GM19397 (cell line): Measurements from ENCODE around the gene STX1B.
"Not testable (repeated sequence)": the region's sequence is repeated elsewhere in the genome, so short reads cannot be mapped to it uniquely, and the experiment has no call there.

Experiments used
- ATAC-seq: cut with Tn5 transposase; IDR thresholded peaks from one replicate; pipeline ENCODE4 v1.9.1; 2021; ENCODE audit warnings: mild to moderate bottlenecking, moderate library complexity; ENCODE audit not compliant: unreplicated experiment

Gene STX1B

GRCh38 chr16:30953511-30954124, 56.8 kb downstream of the STX1B start:
- no peak for ATAC-seq

- no peak for ATAC-seq
Measured at GRCh38 chr16:30953111-30953510, 57.3 kb downstream of the STX1B start.

GRCh38 chr16:30951750-30952149, 58.7 kb downstream of the STX1B start:
- ATAC-seq, result no peak

DNA sequence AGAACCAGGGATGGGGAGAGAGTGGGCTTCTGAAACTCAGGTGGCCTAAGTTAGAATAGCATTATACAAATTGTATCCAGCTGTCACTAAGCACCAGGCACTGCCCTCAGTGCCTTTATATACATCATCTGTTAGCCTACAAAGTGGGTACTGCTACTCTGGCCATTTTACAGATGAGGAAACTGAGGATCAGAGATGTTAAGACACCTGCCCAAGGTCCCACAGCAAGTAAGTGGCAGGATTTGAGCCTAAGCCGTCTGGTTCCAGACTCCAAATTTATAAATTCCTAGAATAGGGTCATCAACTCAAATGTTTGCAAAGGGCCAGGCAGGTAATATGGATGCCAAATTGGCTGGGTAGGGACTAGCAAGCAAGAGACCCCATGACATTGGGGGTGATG, 59.2 kb downstream of the STX1B start:
- ATAC-seq, result no peak

DNA sequence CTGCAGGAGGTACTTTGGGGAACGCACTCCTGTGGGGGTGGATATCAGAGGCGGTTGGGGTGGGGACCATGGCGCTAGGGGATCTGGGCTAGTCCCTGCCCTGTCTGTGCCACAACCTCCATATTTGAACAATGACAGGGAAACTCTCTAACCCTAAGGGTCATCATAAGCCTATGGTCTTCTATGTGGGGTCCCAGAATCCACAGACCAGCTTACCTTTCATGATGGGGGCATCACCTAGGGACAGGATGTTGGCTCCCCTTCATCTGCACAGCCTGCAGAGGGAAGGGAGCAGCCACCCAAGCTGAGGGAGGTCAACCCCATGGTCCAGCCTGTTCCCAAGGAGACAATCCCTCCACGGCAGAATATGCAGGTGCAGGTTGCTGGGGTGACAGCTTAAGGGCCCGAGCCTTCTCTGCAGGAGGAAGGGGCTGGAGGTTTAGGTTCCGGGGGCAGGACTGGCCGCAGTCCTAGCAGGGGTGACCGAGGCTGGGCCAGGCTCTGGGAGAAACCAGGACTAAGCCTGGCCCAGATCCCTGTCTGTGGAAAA, 59.8 kb downstream of the STX1B start:
- no peak for ATAC-seq

DNA sequence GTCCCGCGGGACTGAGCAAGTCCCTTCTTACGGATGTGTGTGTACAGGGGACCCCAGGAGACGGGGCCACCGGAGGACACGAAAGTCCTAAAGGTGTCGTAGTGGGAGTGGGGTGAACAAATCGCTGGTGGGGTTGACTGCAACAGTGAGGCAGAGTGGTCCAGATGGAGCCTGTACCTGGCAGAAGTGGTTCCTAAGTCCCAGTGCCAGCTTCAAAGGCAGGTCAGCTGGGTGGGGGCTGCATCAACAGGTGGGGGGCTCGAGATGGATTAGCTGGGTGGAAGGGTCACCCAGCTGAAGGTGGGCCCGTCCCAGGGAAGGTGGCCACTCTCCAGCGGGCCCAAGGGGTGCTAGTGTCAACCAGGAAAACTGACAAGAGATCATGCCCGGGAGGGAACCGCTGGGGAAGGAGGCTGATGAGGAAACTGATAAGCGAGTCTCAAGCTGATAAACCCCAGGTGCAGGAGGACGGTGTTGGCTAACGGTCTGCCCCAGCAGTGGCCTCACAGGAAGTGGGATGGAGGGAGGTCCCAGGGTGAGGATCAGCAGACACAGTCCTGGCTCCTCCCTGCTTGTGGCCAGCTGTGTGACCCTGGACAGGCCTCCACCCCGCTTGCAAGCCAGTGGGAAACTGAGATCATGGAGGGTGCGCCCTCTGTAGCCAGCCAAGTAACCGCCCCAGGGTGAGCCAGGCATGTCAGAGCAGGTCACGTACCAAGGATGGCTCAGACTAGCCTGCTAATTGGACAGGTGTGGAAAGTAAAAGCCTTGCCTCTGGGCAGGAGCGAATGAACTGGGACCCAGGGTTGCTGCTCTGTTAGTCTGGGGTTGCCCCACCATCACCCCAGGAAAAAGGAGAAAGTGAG, 60.6 kb downstream of the STX1B start:
- ATAC-seq, result peak; percentile 36

- peak; percentile 54 for ATAC-seq
Measured at GRCh38 chr16:30948667-30949649, 61.5 kb downstream of the STX1B start, which contains the start of gene ORAI3. Gene ORAI3 (plus strand): TSS chr16:30949068. CDS start chr16:30949290, 222 bp downstream.

- no peak for ATAC-seq
Measured at GRCh38 chr16:30947859-30948666, 62.4 kb downstream of the STX1B start.

GRCh38 chr16:30947541-30947858, 62.9 kb downstream of the STX1B start:
- no peak for ATAC-seq

DNA sequence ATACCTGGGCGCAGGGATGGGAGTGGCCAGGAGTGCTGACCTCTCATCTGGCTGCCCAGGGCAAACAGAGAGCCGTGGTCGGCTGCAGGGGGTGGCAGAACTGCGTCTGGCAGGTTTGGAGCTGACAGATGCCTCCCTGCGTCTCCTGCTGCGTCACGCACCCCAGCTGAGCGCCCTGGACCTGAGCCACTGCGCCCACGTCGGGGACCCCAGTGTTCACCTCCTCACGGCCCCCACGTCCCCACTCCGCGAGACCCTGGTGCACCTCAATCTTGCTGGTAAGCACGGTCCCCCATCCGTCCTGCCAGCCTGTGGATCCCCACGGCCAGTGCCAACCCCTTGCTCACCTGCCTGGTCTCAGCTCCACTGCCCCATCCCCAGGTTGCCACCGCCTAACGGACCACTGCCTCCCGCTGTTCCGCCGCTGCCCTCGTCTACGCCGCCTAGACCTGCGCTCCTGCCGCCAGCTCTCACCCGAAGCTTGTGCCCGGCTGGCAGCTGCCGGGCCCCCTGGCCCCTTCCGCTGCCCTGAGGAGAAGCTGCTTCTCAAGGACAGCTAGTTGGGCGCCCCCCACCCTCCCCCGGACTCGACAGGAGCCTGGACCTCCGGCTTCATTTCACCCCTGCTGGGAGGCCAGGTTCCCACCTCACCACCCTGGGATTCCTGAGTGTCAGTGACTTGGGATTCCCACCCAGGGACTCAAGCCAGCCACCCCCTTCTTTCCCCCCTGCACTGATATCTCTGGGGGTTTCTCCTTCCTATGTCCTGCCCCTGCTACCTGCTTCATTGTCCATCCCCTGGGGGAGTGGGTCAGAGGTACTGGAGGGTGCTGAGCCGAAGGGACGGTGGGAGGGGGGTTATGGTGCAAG, 63.5 kb downstream of the STX1B start:
- no peak for ATAC-seq

GRCh38 chr16:30944352-30944751, 66.1 kb downstream of the STX1B start:
- ATAC-seq, result no peak

GRCh38 chr16:30942426-30942806, 68.0 kb downstream of the STX1B start:
- no peak for ATAC-seq

DNA sequence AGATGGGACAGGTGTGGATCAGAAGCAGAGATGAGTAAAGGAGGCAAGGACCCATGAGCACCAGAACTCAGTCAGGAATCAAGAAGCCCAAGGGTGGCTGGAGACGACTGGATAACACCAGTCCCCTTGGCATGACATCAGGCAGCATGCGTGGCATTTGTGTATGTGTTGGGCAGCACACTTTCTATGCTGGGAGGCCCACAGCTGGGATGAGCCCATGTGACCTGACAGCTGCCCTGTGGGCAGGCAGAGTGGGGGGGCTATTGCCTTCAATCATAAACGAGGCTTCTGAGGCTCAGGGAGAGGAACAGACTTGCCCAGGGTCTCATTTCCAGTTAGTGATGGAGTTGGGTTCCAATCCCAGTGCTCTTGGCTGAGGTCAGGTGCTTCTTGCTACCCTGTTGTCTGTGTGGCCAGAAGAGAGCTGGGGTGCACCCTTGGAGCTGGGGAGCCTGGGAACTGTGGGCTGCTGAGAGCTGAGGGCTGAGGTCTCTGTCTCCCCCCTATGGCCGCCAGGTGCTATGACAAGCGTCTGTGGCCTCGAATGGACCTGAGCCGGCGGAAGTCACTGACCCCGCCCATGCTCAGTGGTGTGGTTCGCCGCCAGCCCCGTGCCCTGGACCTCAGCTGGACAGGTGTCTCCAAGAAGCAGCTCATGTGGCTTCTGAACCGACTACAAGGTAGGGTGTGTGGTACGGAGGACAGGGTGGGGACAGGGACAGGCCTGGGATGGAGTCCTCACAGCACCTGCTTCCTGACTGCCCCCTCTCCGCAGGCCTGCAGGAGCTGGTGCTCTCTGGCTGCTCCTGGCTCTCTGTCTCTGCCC, 68.6 kb downstream of the STX1B start:
- peak; percentile 84 for ATAC-seq

DNA sequence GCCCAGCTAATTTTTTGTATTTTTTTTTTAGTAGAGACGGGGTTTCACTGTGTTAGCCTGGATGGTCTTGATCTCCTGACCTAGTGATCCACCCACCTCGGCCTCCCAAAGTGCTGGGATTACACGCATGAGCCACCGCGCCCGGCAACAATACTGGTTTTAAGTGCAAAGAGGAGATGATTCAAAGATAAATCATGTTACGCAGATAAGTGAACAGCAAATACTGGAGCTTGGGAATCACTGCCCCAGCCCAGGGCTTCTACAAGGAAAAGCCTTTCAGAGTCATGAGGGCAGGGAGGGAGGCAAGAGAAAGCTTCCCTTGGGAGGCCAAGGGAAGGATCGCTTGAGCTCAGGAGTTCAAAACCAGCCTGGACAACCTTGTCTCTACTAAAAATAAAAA, 70.9 kb downstream of the STX1B start:
- ATAC-seq, result not testable (repeated sequence)
